Mammary epithelial cell (primary cell): ENCODE results near the gene DNAH9.

Source experiments
- CTCF ChIP-seq, 2 donors: IDR thresholded peaks in 1 of 2; conservative IDR thresholded peaks in 1 of 2; 2 replicates each; pipeline ENCODE4 v1.5.1; 2011 to 2012; ENCODE audit warnings: inconsistent platforms in 2 of 2, low read length in 2 of 2, mild to moderate bottlenecking in 2 of 2, control low read depth in 1 of 2, low read depth in 1 of 2; ENCODE audit not compliant: insufficient read depth in 1 of 2; ENCODE audit errors: extremely low read depth in 1 of 2
- EZH2 ChIP-seq: IDR thresholded peaks from 2 replicates; pipeline ENCODE4 v1.6.1; 2012; ENCODE audit warnings: low read length, inconsistent platforms, borderline replicate concordance

- no peak for TF ChIP-seq CTCF (conservative IDR thresholded peaks at IDR 0.05 in 1 of 2, IDR thresholded peaks at IDR 0.05 in 1 of 2; ENCODE audit: extremely low read depth in 1 of 2, insufficient read depth in 1 of 2, low read depth in 1 of 2, low read length in 2 of 2)
- no peak for TF ChIP-seq EZH2
Measured at GRCh38 chr17:11816409-11816808, 218.1 kb downstream of the DNAH9 start.
